GM11168 (cell line): ENCODE measurements around the gene FKBP10.
"Not testable (repeated sequence)": the region's sequence is repeated elsewhere in the genome, so short reads cannot be mapped to it uniquely, and the experiment has no call there.

Experiments
- in situ Hi-C: fragments of 300-500 bp; cut with MboI; formaldehyde crosslinking; loops from one replicate; pipeline ENCODE4 v1.12.0; 2022; ENCODE audit warnings: low sequenced_read_pairs; ENCODE audit not compliant: unreplicated experiment

The FKBP10 gene

GRCh38 chr17:41835214-41835799 lies 22.5 kb downstream of the FKBP10 start:
- in situ Hi-C loops = no loop called here

- in situ Hi-C loops = no loop called here
Observed at GRCh38 chr17:41835800-41836549, 23.2 kb downstream of the FKBP10 start, which contains the start of gene NT5C3B. NT5C3B (minus strand) TSS chr17:41836232; CDS start chr17:41836193, 39 bp downstream.

- in situ Hi-C loops = no loop called here
Observed at GRCh38 chr17:41836550-41837196, 23.9 kb downstream of the FKBP10 start.

GRCh38 chr17:41837761-41838538 lies 25.1 kb downstream of the FKBP10 start, which contains the start of gene KLHL10:
KLHL10 (plus strand) TSS chr17:41837825; CDS start chr17:41837933, 108 bp downstream.
- in situ Hi-C loops = no loop called here

GRCh38 chr17:41839448-41839847 lies 26.6 kb downstream of the FKBP10 start:
- in situ Hi-C loops = not testable (repeated sequence)

GRCh38 chr17:41840781-41841180 lies 28.0 kb downstream of the FKBP10 start:
- in situ Hi-C loops = not testable (repeated sequence)

- in situ Hi-C loops = no loop called here
Observed at GRCh38 chr17:41844971-41845370, 32.2 kb downstream of the FKBP10 start.

- in situ Hi-C loops = no loop called here
Observed at GRCh38 chr17:41848788-41849187, 36.0 kb downstream of the FKBP10 start.

- in situ Hi-C loops = no loop called here
Observed at GRCh38 chr17:41849251-41849990, 36.6 kb downstream of the FKBP10 start.

GRCh38 chr17:41851382-41851781 lies 38.6 kb downstream of the FKBP10 start:
- in situ Hi-C loops = not testable (repeated sequence)

- in situ Hi-C loops = no loop called here
Observed at GRCh38 chr17:41860254-41860931, 47.6 kb downstream of the FKBP10 start.

- in situ Hi-C loops = no loop called here
Observed at GRCh38 chr17:41863074-41863848, 50.5 kb downstream of the FKBP10 start.

- in situ Hi-C loops = no loop called here
Observed at GRCh38 chr17:41864498-41864835, 51.7 kb downstream of the FKBP10 start.

GRCh38 chr17:41864836-41865595 lies 52.2 kb downstream of the FKBP10 start, which contains the start of gene KLHL11:
KLHL11 (minus strand) TSS chr17:41865423; CDS start chr17:41865370, 53 bp downstream.
- in situ Hi-C loops = no loop called here

GRCh38 chr17:41865596-41865893 lies 52.7 kb downstream of the FKBP10 start:
- in situ Hi-C loops = no loop called here

GRCh38 chr17:41868568-41868967 lies 55.8 kb downstream of the FKBP10 start:
- in situ Hi-C loops = no loop called here

- in situ Hi-C loops = no loop called here
Observed at GRCh38 chr17:41869426-41869825, 56.6 kb downstream of the FKBP10 start.

- in situ Hi-C loops = no loop called here
Observed at GRCh38 chr17:41870097-41870496, 57.3 kb downstream of the FKBP10 start.
